TTC549 (cell line): ENCODE measurements around the gene ITPRID1.
"Not testable (repeated sequence)": the region's sequence is repeated elsewhere in the genome, so short reads cannot be mapped to it uniquely, and the experiment has no call there.

Source experiments
- FAIRE-seq: peaks from 2 replicates; lab custom pipeline; 2012; peaks lifted over from hg19 to GRCh38; lab: Jason Lieb, UNC

Gene ITPRID1

GRCh38 chr7:31513790-31514189 is at the start of gene ITPRID1:
TSS of gene ITPRID1 (plus strand) at chr7:31514090. CDS start at chr7:31553025, 38,935 bp downstream.
- FAIRE-seq = no peak

- no peak for FAIRE-seq
These were observed 49.3 kb upstream of the ITPRID1 start for GRCh38 chr7:31464601-31465000.

GRCh38 chr7:31465285-31465684 is 48.6 kb upstream of the ITPRID1 start:
- no peak for FAIRE-seq

GRCh38 chr7:31466036-31466435 is 47.9 kb upstream of the ITPRID1 start:
- no peak for FAIRE-seq

- FAIRE-seq = not testable (repeated sequence)
These were observed 43.0 kb upstream of the ITPRID1 start for GRCh38 chr7:31470883-31471282.

GRCh38 chr7:31475368-31475767 is 38.5 kb upstream of the ITPRID1 start:
- FAIRE-seq = no peak

GRCh38 chr7:31476073-31476745 is 37.7 kb upstream of the ITPRID1 start:
- no peak for FAIRE-seq

GRCh38 chr7:31476941-31477677 is 36.8 kb upstream of the ITPRID1 start:
- no peak for FAIRE-seq

- FAIRE-seq = no peak
These were observed 35.9 kb upstream of the ITPRID1 start for GRCh38 chr7:31478018-31478417.

GRCh38 chr7:31478721-31479120 is 35.2 kb upstream of the ITPRID1 start:
- FAIRE-seq = no peak

GRCh38 chr7:31487071-31487470 is 26.8 kb upstream of the ITPRID1 start:
- no peak for FAIRE-seq

GRCh38 chr7:31487476-31487875 is 26.4 kb upstream of the ITPRID1 start:
- FAIRE-seq = no peak

GRCh38 chr7:31488562-31489203 is 25.2 kb upstream of the ITPRID1 start:
- no peak for FAIRE-seq

- FAIRE-seq = no peak
These were observed 23.0 kb upstream of the ITPRID1 start for GRCh38 chr7:31490796-31491314.

- no peak for FAIRE-seq
These were observed 21.8 kb upstream of the ITPRID1 start for GRCh38 chr7:31492086-31492485.

- no peak for FAIRE-seq
These were observed 20.1 kb upstream of the ITPRID1 start for GRCh38 chr7:31493714-31494181.

GRCh38 chr7:31494421-31494820 is 19.5 kb upstream of the ITPRID1 start:
- FAIRE-seq = no peak

GRCh38 chr7:31495653-31496052 is 18.2 kb upstream of the ITPRID1 start:
- FAIRE-seq = no peak

- FAIRE-seq = no peak
These were observed 16.4 kb upstream of the ITPRID1 start for GRCh38 chr7:31497516-31497915.

- FAIRE-seq = no peak
These were observed 13.2 kb upstream of the ITPRID1 start for GRCh38 chr7:31500656-31501055.

GRCh38 chr7:31508823-31509222 is 5.1 kb upstream of the ITPRID1 start:
- no peak for FAIRE-seq

GRCh38 chr7:31512166-31512565 is 1.7 kb upstream of the ITPRID1 start:
- FAIRE-seq = no peak
